CD4-positive, alpha-beta T cell treated with Interleukin-15 for 1 hour (primary cell): ENCODE measurements around the gene C12orf43.
"Not testable (repeated sequence)": the region's sequence is repeated elsewhere in the genome, so short reads cannot be mapped to it uniquely, and the experiment has no call there.

Source experiments
- DNase-seq: peaks from one replicate; pipeline ENCODE4 v3.0.0-alpha.2; 2020

C12orf43 gene, protein sequence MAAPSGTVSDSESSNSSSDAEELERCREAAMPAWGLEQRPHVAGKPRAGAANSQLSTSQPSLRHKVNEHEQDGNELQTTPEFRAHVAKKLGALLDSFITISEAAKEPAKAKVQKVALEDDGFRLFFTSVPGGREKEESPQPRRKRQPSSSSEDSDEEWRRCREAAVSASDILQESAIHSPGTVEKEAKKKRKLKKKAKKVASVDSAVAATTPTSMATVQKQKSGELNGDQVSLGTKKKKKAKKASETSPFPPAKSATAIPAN

DNA sequence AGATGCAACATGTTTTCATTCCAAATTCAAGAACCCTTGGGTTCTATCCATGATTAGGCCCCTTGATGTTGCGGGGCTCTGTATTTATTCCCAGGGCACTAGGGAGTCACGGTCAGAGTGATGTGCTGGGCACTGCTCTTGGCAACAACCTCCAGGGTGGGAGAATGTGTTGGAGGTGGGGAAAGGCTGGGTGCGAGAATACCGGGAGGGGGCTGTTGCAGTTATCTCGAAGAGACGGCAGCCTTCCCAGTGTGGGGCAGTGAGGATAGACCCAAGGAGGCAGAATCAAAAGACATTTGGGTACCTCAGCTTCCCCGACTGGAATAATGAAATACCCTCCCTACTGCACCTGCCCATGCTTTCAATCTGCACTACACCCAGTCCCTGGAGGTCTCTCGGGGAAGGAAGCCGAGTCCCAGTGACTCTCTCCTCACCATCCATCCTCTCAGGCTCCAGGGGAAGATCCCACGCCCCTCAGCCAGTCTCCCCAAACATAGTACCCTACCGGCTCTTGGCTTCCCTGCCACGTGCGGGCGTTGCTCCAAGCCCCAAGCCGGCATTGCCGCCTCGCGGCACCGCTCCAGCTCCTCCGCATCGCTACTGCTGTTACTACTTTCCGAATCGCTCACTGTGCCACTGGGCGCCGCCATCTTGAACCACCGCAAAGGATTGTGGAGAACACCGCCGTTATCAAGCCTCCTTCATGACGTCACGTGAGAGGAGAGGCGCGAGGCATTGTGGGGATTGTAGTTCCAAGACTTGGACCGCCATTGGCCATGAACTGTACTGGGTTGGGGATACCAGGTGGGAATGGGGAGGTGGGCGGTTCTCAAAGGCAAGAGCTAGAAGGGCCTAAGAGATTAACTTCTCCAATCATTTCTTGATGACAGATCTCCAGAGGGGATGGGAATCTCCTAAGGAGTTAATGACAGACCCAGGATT is at the start of gene C12orf43:
C12orf43 (minus strand) TSS at position 663 of the 942 bp plus-strand sequence; CDS start at position 650, 13 bp downstream.
- DNase-seq = peak; percentile 90

DNA sequence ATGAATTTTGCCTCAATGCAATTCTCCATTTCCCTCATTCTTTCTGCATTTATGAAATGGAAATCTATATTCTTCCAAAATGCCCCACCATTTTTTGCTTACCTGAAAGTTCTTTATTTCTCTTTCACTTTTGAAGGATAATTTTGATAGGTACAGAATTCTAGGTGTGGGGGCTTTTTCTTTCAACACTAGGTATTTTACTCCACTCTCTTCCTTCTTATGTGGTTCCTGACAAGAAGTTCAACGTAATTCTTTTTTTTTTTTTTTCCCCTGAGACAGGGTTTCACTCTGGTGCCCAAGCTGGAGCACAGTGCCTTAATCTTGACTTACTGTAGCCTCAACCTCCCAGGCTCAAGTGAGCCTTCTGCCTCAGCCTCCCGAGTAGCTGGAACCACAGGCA is 49.1 kb upstream of the C12orf43 start:
- DNase-seq = no peak

DNA sequence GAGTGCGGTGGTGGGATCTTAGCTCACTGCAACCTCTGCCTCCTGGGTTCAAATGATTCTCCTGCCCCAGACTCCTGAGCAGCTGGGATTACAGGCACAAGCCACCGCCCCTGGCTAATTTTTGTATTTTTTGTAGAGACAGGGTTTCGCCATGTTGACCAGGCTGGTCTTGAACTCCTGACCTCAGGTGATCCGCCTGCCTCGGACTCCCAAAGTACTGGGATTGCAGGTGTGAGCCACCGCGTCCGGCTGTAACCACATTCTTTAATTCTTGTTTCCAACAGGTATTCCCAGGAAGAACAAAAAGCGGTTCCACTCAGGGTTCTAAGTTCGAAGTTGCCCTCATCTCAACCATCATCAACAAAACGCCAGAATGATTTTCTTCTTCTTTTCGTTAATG is 48.3 kb upstream of the C12orf43 start:
- not testable (repeated sequence) for DNase-seq

DNA sequence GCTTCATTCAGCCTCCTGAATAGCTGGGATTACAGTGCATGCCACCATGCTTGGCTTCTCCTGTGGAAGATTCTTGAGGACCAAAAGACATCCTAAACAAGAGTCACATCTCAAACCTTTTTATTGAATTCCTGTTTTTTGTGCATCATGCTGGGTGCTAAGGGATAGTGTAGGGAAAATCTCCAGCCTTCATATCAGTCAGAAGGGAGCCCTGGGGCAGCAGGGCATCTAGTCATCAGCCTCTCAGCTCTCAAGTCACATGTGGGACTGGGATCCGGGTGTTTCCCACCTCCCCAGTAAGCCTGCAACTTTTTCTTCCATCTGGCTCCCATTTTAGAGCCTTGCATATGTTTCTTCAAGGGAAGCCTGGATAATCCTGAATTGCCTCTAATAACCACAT is 47.8 kb upstream of the C12orf43 start:
- no peak for DNase-seq

DNA sequence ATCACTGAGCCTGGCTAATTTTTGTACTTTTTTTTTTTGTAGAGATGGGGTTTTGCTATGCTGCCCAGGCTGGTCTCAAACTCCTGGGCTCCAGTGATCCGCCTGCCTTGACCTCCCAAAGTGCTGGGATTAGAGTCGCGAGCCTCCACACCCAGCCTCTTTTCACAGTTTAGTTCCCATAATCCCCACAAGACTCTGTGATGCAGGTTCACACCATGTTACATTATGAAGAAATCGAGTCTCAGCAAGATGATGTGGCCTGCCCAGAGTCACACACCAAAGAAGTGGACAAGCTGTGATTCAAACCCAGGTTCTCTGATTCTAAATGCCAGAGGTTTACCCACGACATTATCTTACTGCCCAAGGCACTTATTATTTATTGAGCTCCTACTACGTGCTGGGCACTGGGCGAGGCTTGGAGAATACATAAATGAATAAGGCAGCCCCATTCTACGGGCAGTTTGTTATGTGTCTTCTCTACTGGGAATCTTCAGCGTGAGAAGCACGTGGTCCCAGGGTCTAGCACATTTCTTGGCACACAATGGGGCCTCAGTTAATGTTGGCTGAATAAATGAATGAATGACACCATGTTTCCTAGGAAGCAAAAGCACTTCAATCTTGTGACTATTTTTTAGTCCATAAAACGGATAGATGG is 46.2 kb upstream of the C12orf43 start:
- DNase-seq = no peak

DNA sequence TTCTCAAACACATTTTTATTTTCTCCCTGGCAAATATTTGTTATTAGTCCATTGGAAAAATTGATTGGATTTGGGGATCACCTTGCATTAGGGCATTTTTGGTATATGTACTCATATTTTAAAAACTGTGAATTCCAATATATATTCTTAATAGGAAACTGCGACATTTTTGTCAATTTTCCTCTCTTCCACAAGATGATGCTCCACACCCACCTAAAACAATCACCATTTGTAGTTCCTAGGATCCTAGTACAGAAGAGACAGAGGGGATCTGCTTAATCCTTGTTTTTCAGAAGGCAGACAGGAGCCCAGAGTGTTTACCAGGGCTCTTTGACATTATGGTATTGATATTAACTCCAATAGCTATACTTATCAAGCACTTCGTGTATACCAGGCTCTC is 45.5 kb upstream of the C12orf43 start:
- no peak for DNase-seq

DNA sequence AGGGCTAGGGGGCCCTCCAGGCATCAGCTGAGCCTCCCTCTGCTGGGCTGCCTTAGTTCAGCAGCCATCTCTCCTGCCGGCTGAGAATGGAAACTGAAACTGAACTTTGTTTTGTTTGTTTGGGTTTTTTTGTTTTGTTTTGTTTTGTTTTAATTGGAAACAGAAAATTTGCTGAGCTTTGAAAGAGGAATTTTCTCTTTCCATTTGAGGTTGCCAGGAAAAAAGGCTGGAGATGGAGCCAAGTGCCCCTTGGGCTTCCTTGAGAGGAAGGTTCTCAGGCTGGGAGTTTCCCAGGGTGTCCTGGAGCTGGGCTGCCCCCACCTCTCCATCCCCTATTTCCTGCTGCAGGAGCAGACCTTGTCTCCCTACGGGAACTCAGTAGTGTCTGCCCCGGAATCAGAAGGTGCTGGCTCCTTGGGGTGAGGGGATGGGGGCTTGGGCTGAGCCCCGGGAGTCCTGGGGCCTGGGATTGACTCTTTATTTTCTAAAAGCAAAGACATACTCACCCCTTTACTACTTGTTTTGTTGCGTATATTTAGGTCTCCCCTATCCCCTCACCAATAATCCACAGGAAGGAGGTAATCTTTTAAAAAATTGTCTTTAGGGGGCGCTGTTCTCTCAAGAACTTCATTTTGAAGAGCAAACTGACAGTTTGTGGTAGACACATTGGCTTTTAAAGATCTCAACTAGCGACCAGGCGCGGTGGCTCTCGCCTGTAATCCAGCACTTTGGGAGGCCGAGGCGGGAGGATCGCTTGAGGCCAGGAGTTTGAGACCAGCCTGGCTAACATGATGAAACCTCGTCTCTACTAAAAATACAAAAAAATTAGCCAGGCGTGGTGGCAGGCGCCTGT is 44.1 kb upstream of the C12orf43 start:
- DNase-seq = peak; percentile 72

DNA sequence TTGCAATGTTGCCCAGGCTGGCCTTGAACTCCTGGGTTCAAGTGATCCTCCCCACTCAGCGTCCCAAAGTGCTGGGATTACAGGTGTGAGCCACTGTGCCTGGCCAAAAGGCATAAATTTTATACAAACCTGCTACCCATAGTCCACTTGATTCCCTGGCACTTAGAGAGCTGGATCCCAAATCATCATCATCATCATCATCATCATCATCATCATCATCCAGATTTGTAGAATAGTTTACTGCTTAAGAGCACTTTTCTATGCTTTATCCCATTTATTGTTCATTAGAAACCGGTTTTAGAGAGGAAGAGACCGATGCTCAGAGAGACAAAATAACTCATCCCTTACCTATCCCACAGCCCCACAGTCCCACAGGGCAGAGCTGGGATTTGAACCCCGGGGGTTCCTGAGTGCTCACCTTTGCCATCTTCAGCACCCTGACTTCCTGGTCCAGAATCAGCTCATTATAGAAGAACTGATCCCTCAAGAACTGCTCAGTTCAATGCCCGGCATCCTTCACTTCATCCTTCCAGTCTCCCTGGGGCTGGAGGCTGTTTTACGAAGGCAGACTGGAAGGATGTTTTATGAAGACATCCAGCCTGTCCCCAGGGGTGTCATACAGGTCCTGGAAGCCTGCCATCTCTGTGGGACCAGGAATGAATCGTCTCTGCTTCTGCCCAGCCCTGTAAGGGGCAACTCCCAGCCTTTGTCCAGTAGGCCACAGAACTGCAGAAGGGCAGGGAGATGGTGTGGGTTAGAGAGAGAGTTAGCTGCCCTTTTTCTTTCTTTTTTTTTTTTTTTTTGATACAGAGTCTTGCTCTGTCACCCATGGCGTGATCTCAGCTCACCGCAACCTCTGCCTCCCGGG is 43.0 kb upstream of the C12orf43 start:
- DNase-seq = no peak

DNA sequence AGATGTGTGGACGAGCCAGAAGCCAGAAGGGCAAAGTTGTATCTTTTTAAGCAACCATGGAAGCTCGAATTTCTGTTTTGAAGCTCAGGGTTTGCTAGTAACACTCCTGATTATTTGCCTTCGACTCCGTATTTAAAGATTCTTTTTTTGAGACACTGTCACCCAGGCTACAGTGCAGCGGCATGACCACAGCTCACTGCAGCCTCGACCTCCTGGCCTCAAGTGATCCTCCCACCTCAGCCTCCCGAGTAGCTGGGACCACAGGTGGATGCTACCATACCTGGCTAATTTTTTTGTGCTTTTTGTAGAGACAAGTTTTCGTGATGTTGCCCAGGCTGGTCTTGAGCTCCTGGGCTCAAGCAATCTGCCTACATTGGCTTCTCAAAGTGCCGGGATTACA is 41.5 kb upstream of the C12orf43 start:
- no peak for DNase-seq

DNA sequence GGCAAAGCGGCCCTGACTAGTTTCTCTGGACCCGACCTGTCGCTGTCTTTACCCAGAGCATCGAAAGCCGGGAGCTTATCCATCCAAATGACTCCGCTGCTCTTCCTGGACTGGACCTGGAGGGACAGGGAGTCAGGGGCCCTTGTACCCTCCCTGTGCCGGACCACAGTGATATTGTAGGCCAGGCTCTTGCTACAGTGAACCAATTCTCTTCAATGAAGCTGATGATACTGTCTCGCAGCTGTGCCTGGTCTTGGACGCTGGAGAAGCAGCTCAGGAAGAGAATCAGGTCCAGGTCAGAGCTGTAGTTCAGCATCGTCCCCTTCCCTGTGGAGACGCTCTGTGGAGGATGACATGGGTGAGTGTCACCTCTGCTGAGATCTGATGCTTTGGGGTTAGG is 37.4 kb upstream of the C12orf43 start:
- DNase-seq = no peak

DNA sequence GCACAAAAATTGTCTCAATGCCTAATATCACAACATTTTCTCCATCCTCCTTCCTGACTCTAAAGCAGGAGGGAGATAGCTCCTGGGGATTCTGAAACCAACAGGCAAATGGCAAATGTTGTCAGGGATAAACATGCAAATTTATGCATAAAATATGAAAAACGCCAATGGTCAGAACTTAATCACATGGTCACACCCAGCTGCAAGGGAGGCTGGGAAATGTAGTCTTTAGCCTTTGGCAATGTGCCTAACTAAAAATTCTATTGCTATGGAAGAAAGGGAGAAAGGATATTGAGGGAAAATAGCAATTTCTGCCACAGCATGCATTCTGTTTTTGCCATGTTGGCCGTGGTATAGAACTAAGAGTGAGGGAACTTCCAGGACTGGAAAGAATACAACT is 34.4 kb upstream of the C12orf43 start:
- no peak for DNase-seq

DNA sequence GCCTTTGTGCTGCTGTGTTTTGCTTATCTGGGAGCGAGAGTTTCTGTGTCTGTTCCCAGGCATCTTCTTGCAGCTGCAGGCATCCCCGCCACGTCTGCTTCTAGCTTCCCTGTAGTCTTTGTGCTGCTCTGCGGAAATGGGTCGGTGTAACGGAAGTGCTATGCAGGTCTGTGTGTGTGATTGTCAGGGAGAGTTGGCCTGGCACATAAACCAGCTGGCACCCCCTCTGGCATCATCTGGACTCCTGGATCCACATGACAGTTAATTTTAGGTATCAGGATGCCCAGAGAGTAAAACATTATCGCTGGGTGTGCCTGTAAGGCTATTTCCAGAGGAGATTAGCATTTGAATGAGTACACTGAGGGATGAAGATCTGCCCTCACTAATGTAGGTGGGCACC is 32.2 kb upstream of the C12orf43 start:
- no peak for DNase-seq

DNA sequence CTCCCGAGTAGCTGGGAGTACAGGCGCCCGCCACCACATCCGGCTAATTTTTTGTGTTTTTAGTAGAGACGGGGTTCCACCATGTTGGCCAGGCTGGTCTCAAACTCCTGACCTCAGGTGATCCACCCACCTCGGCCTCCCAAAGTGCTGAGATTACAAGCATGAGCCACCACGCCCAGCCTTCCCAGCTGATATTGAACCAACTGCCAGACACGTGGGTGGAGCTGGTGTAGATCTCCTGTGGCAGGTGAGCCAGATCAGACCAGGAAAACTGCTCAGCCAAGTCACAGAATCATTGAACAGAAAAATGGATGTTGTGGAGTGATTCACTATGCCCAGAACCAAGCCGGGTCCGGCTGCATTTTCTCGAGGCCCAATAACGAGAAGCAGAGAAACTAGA is 31.1 kb upstream of the C12orf43 start:
- DNase-seq = not testable (repeated sequence)

DNA sequence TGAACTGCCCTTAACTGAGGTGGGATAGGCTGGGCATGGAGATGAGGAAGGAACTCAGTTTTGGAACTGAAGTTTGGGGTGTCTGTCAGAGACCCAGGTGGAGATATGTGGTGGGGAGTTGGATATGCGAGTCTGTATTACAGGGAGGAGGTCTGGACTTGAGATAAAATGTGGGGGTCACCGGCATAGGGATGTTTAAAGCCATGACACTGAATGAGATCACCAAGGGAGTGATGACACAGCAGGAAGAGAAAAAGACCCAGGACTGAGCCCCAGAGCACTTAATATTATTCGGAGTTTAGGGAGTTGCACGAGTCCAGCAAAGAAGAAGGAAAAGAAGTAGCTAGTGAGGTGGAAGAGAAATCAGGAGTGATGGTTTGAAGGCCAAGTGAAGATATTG is 26.8 kb upstream of the C12orf43 start:
- no peak for DNase-seq

DNA sequence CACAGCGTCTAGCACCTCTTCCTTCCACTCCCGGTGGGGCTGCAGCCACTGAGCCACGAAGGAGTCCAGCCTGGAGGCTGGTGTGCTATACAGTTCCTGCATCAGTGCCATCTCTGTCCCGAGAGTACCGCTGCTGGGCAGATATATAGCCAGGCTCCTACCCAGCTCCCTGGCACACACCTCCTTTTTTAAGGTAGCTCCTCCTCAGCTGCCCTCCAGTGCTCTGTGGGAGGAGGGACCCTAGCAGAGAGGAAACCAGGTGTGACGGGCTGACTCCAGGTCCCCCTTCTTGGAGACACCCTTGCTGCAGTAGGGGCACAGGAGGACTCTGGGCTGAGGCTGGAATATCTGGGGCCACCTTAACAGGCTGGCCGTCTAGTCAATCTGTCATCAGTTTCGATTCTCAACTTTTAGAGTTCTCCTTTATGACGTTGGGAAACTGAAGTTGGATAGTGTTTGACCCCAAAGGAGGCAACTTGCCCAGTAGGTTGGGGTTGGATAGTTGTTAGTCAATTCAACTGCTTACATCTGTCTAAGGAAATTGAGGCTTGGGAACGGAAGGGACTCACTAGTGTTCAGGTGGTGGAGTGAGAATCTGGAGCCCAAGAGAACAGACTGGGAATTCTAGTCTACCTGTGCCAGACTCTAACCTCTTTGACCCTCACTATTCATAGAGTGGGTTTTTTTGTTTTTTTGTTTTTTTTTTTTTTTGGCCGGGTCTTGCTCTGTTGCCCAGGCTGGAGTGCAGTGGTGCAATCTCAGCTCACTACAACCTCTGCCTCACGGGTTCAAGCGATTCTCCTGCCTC is 22.8 kb upstream of the C12orf43 start, which contains the start of gene OASL:
OASL (minus strand) TSS at position 386 of the 808 bp plus-strand sequence; CDS start at position 111, 275 bp downstream.
- DNase-seq = peak; percentile 80

DNA sequence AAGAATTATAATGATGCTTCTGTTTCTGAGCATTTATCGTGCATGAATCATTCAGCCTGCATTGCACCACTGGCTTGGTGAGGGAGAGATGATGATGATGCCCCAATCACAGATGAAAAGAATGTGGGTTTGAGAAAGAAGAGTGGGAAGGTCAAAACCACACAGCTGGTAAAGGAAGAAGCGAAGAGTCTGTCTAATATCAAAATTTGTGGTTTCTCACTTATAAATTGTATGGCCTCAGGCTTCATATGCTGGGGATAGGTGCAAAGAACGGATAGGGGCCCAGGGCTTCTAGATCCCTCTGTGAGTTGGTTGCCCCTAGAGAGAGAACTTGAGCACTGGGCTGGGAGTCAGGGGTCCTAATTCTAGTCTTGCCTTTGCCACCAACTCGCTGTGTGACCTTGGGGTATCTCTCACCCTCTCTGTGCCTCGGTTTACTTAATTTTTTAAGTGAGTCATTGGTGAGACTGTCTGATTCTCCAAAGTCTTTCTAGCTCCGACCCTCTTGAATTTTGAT is 20.6 kb upstream of the C12orf43 start:
- DNase-seq = no peak

DNA sequence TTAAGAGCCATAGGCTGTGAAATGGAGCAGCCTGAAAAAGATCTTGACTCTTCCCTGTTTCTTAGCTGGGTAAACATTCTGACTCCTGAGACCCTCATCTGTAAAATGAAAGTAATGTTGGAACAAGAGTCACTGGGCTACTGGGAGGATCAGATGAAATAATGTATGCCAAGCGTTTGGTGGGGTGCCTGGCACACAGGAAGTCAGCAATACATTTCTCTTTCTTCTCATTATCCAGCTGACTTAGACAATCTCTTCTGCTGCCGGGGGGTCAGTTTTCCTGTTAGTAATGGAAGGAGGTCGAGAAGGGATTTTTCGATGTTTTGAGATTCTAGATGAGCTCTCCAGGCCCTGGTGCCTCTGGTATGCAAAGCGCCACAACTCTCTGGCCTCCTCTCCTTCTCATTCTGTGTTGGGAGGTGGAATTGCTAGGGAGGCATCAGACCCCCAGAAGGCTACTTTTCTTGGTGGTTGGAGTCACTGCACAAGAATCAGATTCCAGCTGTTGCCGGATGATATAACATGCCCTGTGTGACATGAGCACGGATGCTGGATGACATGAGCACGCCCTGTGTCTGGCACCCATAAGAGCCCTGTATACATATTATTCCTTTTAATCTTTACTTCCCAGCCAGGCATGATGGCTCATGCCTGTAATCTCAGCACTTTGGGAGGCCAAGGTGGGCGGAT is 18.5 kb upstream of the C12orf43 start:
- no peak for DNase-seq

DNA sequence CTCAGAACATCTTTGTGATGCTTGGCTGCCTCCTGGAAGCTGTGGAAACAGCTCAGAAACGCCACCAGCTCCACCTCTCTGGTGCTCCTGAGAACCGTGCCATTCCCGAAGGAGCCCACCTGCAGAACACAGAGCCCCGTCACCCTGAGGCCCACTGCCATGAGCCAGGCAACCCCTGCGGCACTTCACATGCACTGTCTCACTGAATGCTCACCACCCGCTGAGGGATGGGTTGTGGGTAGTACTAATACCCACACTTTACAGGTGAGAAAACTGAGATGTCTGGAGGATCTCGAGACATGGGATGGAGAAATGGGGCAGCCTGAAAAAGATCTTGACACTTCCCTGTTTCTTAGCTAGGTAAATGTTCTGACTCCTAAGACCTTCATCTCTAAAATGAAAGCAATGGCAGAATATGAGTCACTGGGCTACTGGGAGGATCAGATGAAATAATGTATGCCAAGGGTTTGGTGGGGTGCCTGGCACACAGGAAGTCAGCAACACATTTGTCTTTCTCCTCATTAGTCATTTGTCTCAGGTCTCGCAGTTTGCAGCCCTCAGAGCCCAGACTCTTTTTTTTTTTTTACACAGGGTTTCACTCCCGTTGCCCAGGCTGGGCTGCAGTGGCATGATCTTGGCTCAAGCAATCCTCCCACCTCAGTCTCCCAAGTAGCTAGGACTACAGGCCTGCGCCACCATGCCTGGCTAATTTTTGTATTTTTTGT is 17.5 kb upstream of the C12orf43 start:
- DNase-seq = peak; percentile 70
